DND-41 (cell line): Measurements from ENCODE around the gene RFX5.

Experiments
- ATAC-seq: fragments of 200-7000 bp; cut with Tn5 transposase; 3 replicates; pipeline ENCODE4 v1.9.1; 2021; ENCODE audit warnings: low read depth; ENCODE audit not compliant: insufficient read depth
- DNase-seq: peaks from one replicate; pipeline ENCODE4 v3.0.0-alpha.2; 2020
- H2AFZ ChIP-seq: 2 replicates; pipeline ENCODE4 v1.6.0; 2012; ENCODE audit warnings: low read depth, low read length
- H3K27ac ChIP-seq: 2 replicates; pipeline ENCODE4 v1.5.1; 2012; ENCODE audit warnings: low read length, inconsistent platforms
- H3K27me3 ChIP-seq: fragments of 200-600 bp; sonication (generic); 2 replicates; pipeline ENCODE4 v1.6.0; 2012; ENCODE audit warnings: low read length, mild to moderate bottlenecking, inconsistent platforms; ENCODE audit not compliant: insufficient read depth, poor library complexity
- H3K36me3 ChIP-seq: 2 replicates; pipeline ENCODE4 v1.5.1; 2012; ENCODE audit warnings: low read length, inconsistent platforms; ENCODE audit not compliant: insufficient read depth
- H3K4me1 ChIP-seq: 2 replicates; pipeline ENCODE4 v1.5.1; 2012; ENCODE audit warnings: mild to moderate bottlenecking, low read length; ENCODE audit not compliant: insufficient read depth
- H3K4me2 ChIP-seq: 2 replicates; pipeline ENCODE4 v1.6.0; 2012; ENCODE audit warnings: mild to moderate bottlenecking, moderate library complexity, low read length, inconsistent platforms; ENCODE audit not compliant: insufficient read depth
- H3K4me3 ChIP-seq, 2 experiments: fragments of 200-600 bp in 1 of 2; shearing (Covaris generic) in 1 of 2; 2 replicates each; pipeline ENCODE4 v1.5.1; 2012 to 2016; ENCODE audit warnings: inconsistent platforms in 2 of 2, low read length in 2 of 2, mild to moderate bottlenecking in 2 of 2, low read depth in 1 of 2, moderate library complexity in 1 of 2
- H3K79me2 ChIP-seq: 2 replicates; pipeline ENCODE4 v1.6.0; 2012; ENCODE audit warnings: low read length, inconsistent platforms; ENCODE audit not compliant: insufficient read depth
- H3K9ac ChIP-seq: 2 replicates; pipeline ENCODE4 v1.6.0; 2012; ENCODE audit warnings: low read depth, mild to moderate bottlenecking, inconsistent platforms, low read length, moderate library complexity
- H3K9me3 ChIP-seq: 2 replicates; pipeline ENCODE4 v1.5.1; 2012; ENCODE audit warnings: low read length, moderate library complexity, mild to moderate bottlenecking, inconsistent platforms; ENCODE audit not compliant: insufficient read depth, severe bottlenecking
- H4K20me1 ChIP-seq: 2 replicates; pipeline ENCODE4 v1.6.0; 2012; ENCODE audit warnings: low read length; ENCODE audit not compliant: insufficient read depth
- CTCF ChIP-seq: IDR thresholded peaks from 2 replicates; pipeline ENCODE4 v1.5.1; 2012; ENCODE audit warnings: borderline replicate concordance, low read length, moderate library complexity, mild to moderate bottlenecking; ENCODE audit not compliant: poor library complexity, severe bottlenecking; ENCODE audit errors: extremely low read depth
- EZH2 ChIP-seq: IDR thresholded peaks from 3 replicates; pipeline ENCODE4 v1.6.1; 2012; ENCODE audit warnings: borderline replicate concordance, low read depth, mild to moderate bottlenecking, moderate library complexity, low read length, inconsistent platforms; ENCODE audit not compliant: severe bottlenecking

The RFX5 gene

GRCh38 chr1:151369621-151370048 lies 22.6 kb upstream of the RFX5 start:
- no peak for TF ChIP-seq CTCF
- TF ChIP-seq EZH2: no peak
- Histone ChIP-seq H2AFZ (no peak overlapping the region), H3K4me3 (no peak overlapping the region)

GRCh38 chr1:151369302-151369610 lies 22.2 kb upstream of the RFX5 start:
- DNase-seq: no peak

More at GRCh38 chr1:151369621-151370048, 22.6 kb upstream of the RFX5 start:
- H3K36me3 ChIP-seq: no peaks in the 10 kb centered on the region
- H3K27ac ChIP-seq: no peak overlapping the region
- H3K9me3 ChIP-seq: no peaks in the 10 kb centered on the region
- ATAC-seq (no peak), DNase-seq (no peak)
- no peaks in the 10 kb centered on the region for H3K27me3 ChIP-seq
- H3K79me2 ChIP-seq: no peaks in the 10 kb centered on the region
- H3K9ac ChIP-seq: no peak overlapping the region
- H3K4me2 ChIP-seq: no peak overlapping the region
- H3K4me1 ChIP-seq: peaks cover 9% of the 10 kb centered on the region
- no peaks in the 10 kb centered on the region for H4K20me1 ChIP-seq

GRCh38 chr1:151368393-151369301 lies 21.6 kb upstream of the RFX5 start:
- Histone ChIP-seq H2AFZ (no peak overlapping the region; the same call in 1 of the 2 replicates), H3K79me2 (no peaks in the 10 kb centered on the region), H3K36me3 (no peaks in the 10 kb centered on the region), H3K27me3 (no peaks in the 10 kb centered on the region), H3K9ac (no peak overlapping the region), H3K27ac (no peak overlapping the region), H4K20me1 (no peaks in the 10 kb centered on the region), H3K4me3 (no peak overlapping the region), H3K4me1 (peaks cover 9% of the 10 kb centered on the region), H3K4me2 (no peak overlapping the region), H3K9me3 (no peaks in the 10 kb centered on the region)
- TF ChIP-seq CTCF: no peak
- no peak for TF ChIP-seq EZH2
- ATAC-seq (no peak), DNase-seq (no peak)

More at GRCh38 chr1:151369302-151369610, 22.2 kb upstream of the RFX5 start:
- no peaks in the 10 kb centered on the region for H3K36me3 ChIP-seq
- no peak overlapping the region for H3K4me2 ChIP-seq
- H3K4me1 ChIP-seq: peaks cover 9% of the 10 kb centered on the region
- no peaks in the 10 kb centered on the region for H4K20me1 ChIP-seq
- no peak overlapping the region for H3K4me3 ChIP-seq
- no peak for ATAC-seq
- H2AFZ ChIP-seq: no peak overlapping the region
- H3K79me2 ChIP-seq: no peaks in the 10 kb centered on the region
- H3K9ac ChIP-seq: no peak overlapping the region
- no peaks in the 10 kb centered on the region for H3K27me3 ChIP-seq
- H3K27ac ChIP-seq: no peak overlapping the region
- H3K9me3 ChIP-seq: no peaks in the 10 kb centered on the region
- TF ChIP-seq CTCF: no peak
- TF ChIP-seq EZH2: no peak
